SK-N-SH (cell line): ENCODE data around the gene PABPN1L. TPM values are rescaled to one million over a fixed set of nuclear protein-coding genes. Genes with fewer than 3 reads are reported as not detected.

Experiments
- CTCF ChIA-PET: fragments of 300-600, 350-600 bp; formaldehyde crosslinking; extraction: SDS; loops from one replicate; lab custom pipeline; 2021; lab: Yijun Ruan, JAX
- POLR2A ChIA-PET: fragments of 350-600 bp; sonication (Branson Sonifier 250); formaldehyde crosslinking; extraction: SDS; loops from one replicate; lab custom pipeline; 2020; ENCODE audit warnings: antibody characterized with exemption, inconsistent platforms; lab: Yijun Ruan, JAX
- DNase-seq: peaks from one replicate; pipeline ENCODE4 v3.0.0; 2012
- H2AFZ ChIP-seq: fragments of 200-600 bp; sonication (generic); 2 replicates; pipeline ENCODE4 v1.8.1; 2016; ENCODE audit warnings: antibody characterized with exemption, mild to moderate bottlenecking, low read depth
- H3F3A ChIP-seq: fragments of 200-600 bp; sonication (generic); replicated peaks from 2 replicates; pipeline ENCODE3; 2016; ENCODE audit warnings: antibody characterized with exemption, mild to moderate bottlenecking; ENCODE audit not compliant: insufficient read depth
- H3K27ac ChIP-seq, 2 experiments: fragments of 200-500 bp in 1 of 2; fragments of 200-600 bp in 1 of 2; sonication (Bioruptor generic) in 1 of 2; sonication (generic), shearing (Covaris generic) in 1 of 2; 2 replicates each; pipeline versions ENCODE4 v1.5.1 to v1.6.1; 2014 to 2016; ENCODE audit warnings: low read depth in 2 of 2, inconsistent platforms in 1 of 2, low read length in 1 of 2, mild to moderate bottlenecking in 1 of 2, mixed read lengths in 1 of 2
- H3K27me3 ChIP-seq: fragments of 200-600 bp; sonication (generic), shearing (Covaris generic); 2 replicates; pipeline ENCODE4 v1.6.1; 2016; ENCODE audit warnings: mixed run types; ENCODE audit not compliant: insufficient read depth
- H3K36me3 ChIP-seq, 2 experiments: fragments of 200-500 bp in 1 of 2; fragments of 200-600 bp in 1 of 2; sonication (Bioruptor generic) in 1 of 2; sonication (generic) in 1 of 2; replicated peaks in 1 of 2; 2 replicates each; pipeline versions ENCODE3 to v1.5.1; 2014 to 2016; ENCODE audit warnings: low read length in 1 of 2, mild to moderate bottlenecking in 1 of 2; ENCODE audit not compliant: insufficient read depth in 2 of 2, control insufficient read depth in 1 of 2
- H3K4me1 ChIP-seq, 2 experiments: fragments of 200-500 bp in 1 of 2; fragments of 200-600 bp in 1 of 2; sonication (Bioruptor generic) in 1 of 2; sonication (generic), shearing (Covaris generic) in 1 of 2; 2 replicates each; pipeline versions ENCODE4 v1.5.1 to v1.6.1; 2014 to 2016; ENCODE audit warnings: low read depth in 1 of 2, low read length in 1 of 2, mixed run types in 1 of 2; ENCODE audit not compliant: insufficient read depth in 2 of 2, control insufficient read depth in 1 of 2
- H3K4me2 ChIP-seq: fragments of 200-600 bp; sonication (generic), shearing (Covaris generic); 2 replicates; pipeline ENCODE4 v1.6.1; 2017; ENCODE audit warnings: mixed run types
- H3K4me3 ChIP-seq, 2 experiments: fragments of 200-500 bp in 1 of 2; fragments of 200-600 bp in 1 of 2; sonication (Bioruptor generic) in 1 of 2; sonication (generic), shearing (Covaris generic) in 1 of 2; 2 replicates each; pipeline versions ENCODE4 v1.5.1 to v1.8.1; 2014 to 2016; ENCODE audit warnings: low read depth in 2 of 2, inconsistent platforms in 1 of 2, low read length in 1 of 2, mild to moderate bottlenecking in 1 of 2, mixed read lengths in 1 of 2, moderate library complexity in 1 of 2
- H3K79me2 ChIP-seq: fragments of 200-600 bp; sonication (generic); 2 replicates; pipeline ENCODE4 v1.8.1; 2017; ENCODE audit warnings: mild to moderate bottlenecking; ENCODE audit not compliant: insufficient read depth
- H3K9ac ChIP-seq: fragments of 200-600 bp; sonication (generic); 2 replicates; pipeline ENCODE4 v1.6.1; 2017; ENCODE audit warnings: mixed run types
- H3K9me2 ChIP-seq: fragments of 200-600 bp; sonication (generic); 2 replicates; pipeline ENCODE4 v1.6.1; 2017; ENCODE audit warnings: mixed run types
- H3K9me3 ChIP-seq: fragments of 200-600 bp; sonication (generic); 2 replicates; pipeline ENCODE4 v1.6.1; 2017; ENCODE audit warnings: mixed run types, mild to moderate bottlenecking, moderate library complexity
- H4K20me1 ChIP-seq: fragments of 200-600 bp; sonication (generic); 2 replicates; pipeline ENCODE4 v1.6.1; 2017; ENCODE audit warnings: mild to moderate bottlenecking, mixed run types; ENCODE audit not compliant: insufficient read depth
- EP300 ChIP-seq, 2 experiments: IDR thresholded peaks; 2 replicates each; pipeline versions ENCODE4 v1.4.0 to v1.6.1; 2012; ENCODE audit warnings: borderline replicate concordance in 1 of 2, low read depth in 1 of 2, low read length in 1 of 2
- EZH2phosphoT487 ChIP-seq: fragments of 200-600 bp; sonication (generic); IDR thresholded peaks from 2 replicates; pipeline ENCODE4 v1.6.1; 2017; ENCODE audit warnings: low read depth, mixed run types, mild to moderate bottlenecking, antibody characterized with exemption, moderate library complexity, borderline replicate concordance
- FOSL2 ChIP-seq: IDR thresholded peaks from 2 replicates; pipeline ENCODE4 v1.4.0; 2012; ENCODE audit warnings: low read depth, mild to moderate bottlenecking, moderate library complexity, borderline replicate concordance
- FOXJ3 ChIP-seq: sonication (generic); formaldehyde crosslinking; IDR thresholded peaks from 2 replicates; pipeline ENCODE4 v1.5.1; 2020; ENCODE audit warnings: mild to moderate bottlenecking, missing genetic modification reagents
- IRF3 ChIP-seq: fragments of 150-350 bp; IDR thresholded peaks from 2 replicates; pipeline ENCODE4 v1.6.1; 2016; ENCODE audit warnings: mild to moderate bottlenecking, low read depth, low read length
- JUND ChIP-seq: IDR thresholded peaks from 2 replicates; pipeline ENCODE4 v1.4.0; 2012
- MEF2A ChIP-seq: IDR thresholded peaks from 2 replicates; pipeline ENCODE4 v1.4.0; 2012; ENCODE audit warnings: low read depth, borderline replicate concordance
- MXI1 ChIP-seq: IDR thresholded peaks from 2 replicates; pipeline ENCODE4 v1.6.1; 2012; ENCODE audit warnings: mild to moderate bottlenecking, low read depth, low read length, improper control_type of control experiment
- NRF1 ChIP-seq: IDR thresholded peaks from 2 replicates; pipeline ENCODE4 v1.6.1; 2012; ENCODE audit warnings: low read depth, mild to moderate bottlenecking, low read length
- PBX3 ChIP-seq: IDR thresholded peaks from 2 replicates; pipeline ENCODE4; 2012
- POLR2AphosphoS5 ChIP-seq: IDR thresholded peaks from 2 replicates; pipeline ENCODE4 v1.6.1; 2012; ENCODE audit warnings: low read depth, low read length
- RAD21 ChIP-seq: IDR thresholded peaks from 2 replicates; pipeline ENCODE4 v1.6.1; 2012; ENCODE audit warnings: mild to moderate bottlenecking, low read length
- RFX5 ChIP-seq: IDR thresholded peaks from 2 replicates; pipeline ENCODE4 v1.6.1; 2012; ENCODE audit warnings: mild to moderate bottlenecking, improper control_type of control experiment, low read length
- RXRA ChIP-seq: IDR thresholded peaks from 2 replicates; pipeline ENCODE4 v1.4.0; 2012; ENCODE audit warnings: low read depth, mild to moderate bottlenecking, borderline replicate concordance
- SIN3A ChIP-seq: IDR thresholded peaks from 2 replicates; pipeline ENCODE4 v1.6.1; 2012; ENCODE audit warnings: low read depth, mild to moderate bottlenecking, low read length, moderate library complexity, borderline replicate concordance
- TAF1 ChIP-seq: IDR thresholded peaks from 2 replicates; pipeline ENCODE4 v1.6.1; 2012; ENCODE audit warnings: low read depth, mild to moderate bottlenecking, low read length, moderate library complexity, borderline replicate concordance
- TCF12 ChIP-seq: IDR thresholded peaks from 2 replicates; pipeline ENCODE4 v1.4.0; 2012
- WGBS: methylation state at CpG from one replicate; pipeline ENCODE4 v1.1.6; 2017; ENCODE audit warnings: low lambda C conversion rate; 5-methylcytosine and 5-hydroxymethylcytosine counted together
- polyA plus RNA-seq, 3 experiments: library from polyadenylated mRNA; depleted of rRNA; stranded (reverse); fragments of >200 nt; gene quantifications; 2 replicates each; pipeline ENCODE4 v1.2.3, GENCODE V29; 2012

The PABPN1L gene
- polyA plus RNA-seq, 1 of the 3 experiments (the other 2 are of a cell fraction): not detected

DNA sequence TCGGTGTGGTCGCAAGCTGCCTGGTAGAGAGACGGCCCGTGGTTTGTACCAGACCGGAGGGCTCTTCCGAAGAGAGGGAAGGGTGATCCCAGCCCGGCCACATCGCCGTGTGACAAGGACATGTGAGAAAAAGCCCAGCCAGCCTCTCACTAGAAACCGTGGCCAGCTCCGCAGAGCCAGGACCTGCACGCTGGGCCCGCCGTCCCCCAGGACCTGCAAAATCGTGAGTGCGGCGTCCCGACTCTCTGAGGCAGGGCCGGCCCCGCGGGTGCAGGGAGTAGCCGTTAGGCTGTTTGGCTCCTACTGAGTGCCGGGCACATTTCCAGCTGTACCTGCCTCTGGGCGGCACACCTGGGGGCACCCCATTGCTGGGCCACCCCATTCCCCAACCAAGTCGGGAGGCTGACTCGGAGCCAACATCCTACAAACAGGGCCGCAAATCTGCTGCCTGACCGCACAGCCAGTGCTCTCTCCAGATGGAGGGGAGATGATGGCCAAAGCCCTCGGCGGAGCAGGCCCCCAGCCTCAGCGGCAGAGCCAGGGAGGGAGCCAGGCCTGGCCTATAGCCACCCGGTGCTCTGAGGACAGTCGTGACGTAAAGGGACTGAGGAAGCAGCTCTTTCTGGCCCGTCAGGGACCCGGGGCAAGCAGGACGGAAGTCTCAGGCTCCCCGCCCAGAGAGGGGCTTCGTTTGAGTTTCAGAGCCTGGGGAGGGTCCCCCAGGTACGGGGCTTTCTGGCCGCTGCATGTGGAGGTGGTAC is 33.6 kb upstream of the PABPN1L start:
- H4K20me1 ChIP-seq: no peaks in the 10 kb centered on the region
- no peaks in the 10 kb centered on the region for H3F3A ChIP-seq
- H3K79me2 ChIP-seq: no peaks in the 10 kb centered on the region
- ChIA-PET CTCF (interaction anchor here (1.0 to 1.2 kb wide), 3 partner anchors 22 to 165 kb away, joined by 3 to 4 read pairs (median 3); no protein-coding TSS in a partner anchor), POLR2A (no interaction called here)
- H3K9me2 ChIP-seq: no peaks in the 10 kb centered on the region
- WGBS: 42% methylated on average over 3 of the region's 41 CpGs
- no peak overlapping the region for H2AFZ ChIP-seq
- DNase-seq: no peak
- no peak for TF ChIP-seq PBX3
- TF ChIP-seq EP300 (IDR thresholded peaks at IDR 0.05; ENCODE audit: borderline replicate concordance in 1 of 2, low read depth in 1 of 2, low read length in 1 of 2): no peak
- no peak for TF ChIP-seq IRF3
- no peak for TF ChIP-seq NRF1
- no peak for TF ChIP-seq TCF12
- TF ChIP-seq POLR2AphosphoS5: no peak
- no peak for TF ChIP-seq EZH2phosphoT487
- TF ChIP-seq RFX5: no peak
- no peak for TF ChIP-seq RAD21
- no peak for TF ChIP-seq MXI1
- TF ChIP-seq TAF1: no peak
- no peak for TF ChIP-seq JUND
- no peak for TF ChIP-seq FOSL2
- no peak for TF ChIP-seq SIN3A
- TF ChIP-seq RXRA: no peak
- no peak for TF ChIP-seq FOXJ3 (CRISPR knock-in tag)
- TF ChIP-seq MEF2A: no peak
- H3K4me2 ChIP-seq: no peak overlapping the region
- H3K4me3 ChIP-seq: no peak overlapping the region
- H3K27me3 ChIP-seq: peaks cover 67% of the 10 kb centered on the region
- H3K9ac ChIP-seq: no peak overlapping the region
- H3K4me1 ChIP-seq: no peaks in the 10 kb centered on the region; a peak in 1 of 4 replicates
- H3K36me3 ChIP-seq: no peaks in the 10 kb centered on the region
- no peak overlapping the region for H3K27ac ChIP-seq
- no peaks in the 10 kb centered on the region for H3K9me3 ChIP-seq
